ENCODE data around the gene VSIG10L2. TPM values are rescaled to one million over a fixed set of nuclear protein-coding genes. Genes with fewer than 3 reads are reported as not detected.

Gene VSIG10L2
- total and polyA plus RNA-seq, 2 donors from 2014 or later = not detected

- DNase-seq = no peak
- no peak for TF ChIP-seq CTCF (IDR thresholded peaks at IDR 0.05; ENCODE audit: borderline replicate concordance, extremely low read depth, insufficient read depth)
Observed at GRCh38 chr11:125941267-125941618, 4.6 kb upstream of the VSIG10L2 start.

DNA sequence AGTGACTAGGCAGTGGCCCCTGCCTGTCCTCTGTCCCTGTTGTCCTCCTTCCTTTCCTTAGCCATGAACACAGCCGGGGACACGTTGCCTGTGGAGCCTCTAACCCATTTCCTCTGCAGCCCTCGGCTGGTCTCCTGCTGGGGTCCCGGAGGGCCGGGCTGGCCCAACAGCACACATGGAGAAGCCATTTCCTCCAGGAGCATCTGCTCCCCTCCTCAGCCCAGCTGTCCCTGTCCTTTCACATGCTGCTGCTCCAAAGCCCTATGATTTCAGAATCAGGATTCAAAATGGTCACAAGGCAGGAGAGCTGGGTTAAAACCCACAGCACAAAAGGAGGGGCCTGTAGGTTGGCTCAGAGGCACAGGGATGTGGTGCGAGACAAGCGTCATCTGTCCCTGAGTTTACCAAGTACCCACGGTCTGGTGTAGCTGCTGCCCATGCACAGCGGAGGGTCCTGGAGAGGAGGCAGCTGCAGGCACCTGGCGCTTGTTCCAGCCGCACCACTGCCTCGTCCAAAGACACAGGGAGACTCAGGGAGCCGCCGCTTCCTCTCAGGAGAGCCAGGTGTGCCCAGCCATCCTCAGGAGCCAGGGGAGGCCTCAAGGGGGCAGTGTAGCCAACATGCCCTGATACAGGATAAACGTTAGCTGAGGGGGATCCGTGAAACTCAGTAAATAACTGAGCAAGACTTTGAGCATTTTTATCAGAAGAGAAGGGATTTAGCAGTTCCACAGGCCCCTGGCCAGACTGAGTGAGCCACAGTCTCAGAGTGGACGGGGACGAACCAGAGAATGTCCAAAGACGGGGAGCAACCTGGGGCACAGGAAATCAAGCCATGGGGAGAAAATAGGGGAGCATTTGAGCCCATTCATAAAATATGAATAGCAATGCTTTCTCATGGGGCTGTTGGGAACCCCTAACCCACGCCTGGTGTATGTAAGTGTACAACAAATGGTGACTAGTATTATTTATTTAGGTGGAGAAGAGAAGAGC, 3.9 kb upstream of the VSIG10L2 start:
- Histone ChIP-seq H3K27me3 (ENCODE audit: control insufficient read depth, insufficient read depth, low read length) (no peaks in the 10 kb centered on the region), H3K4me3 (ENCODE audit: low read length in 3 of 3) (no peak overlapping the region), H3K9me3 (ENCODE audit: control insufficient read depth in 2 of 3, insufficient read depth in 1 of 3, low read length in 3 of 3) (no peaks in the 10 kb centered on the region), H3K36me3 (ENCODE audit: control insufficient read depth in 2 of 3, insufficient read depth in 3 of 3, low read length in 3 of 3) (no peaks in the 10 kb centered on the region), H3K4me1 (ENCODE audit: control insufficient read depth in 2 of 3, insufficient read depth in 2 of 3, low read depth in 1 of 3, low read length in 3 of 3) (no peaks in the 10 kb centered on the region), H3K9ac (ENCODE audit: low read length in 3 of 3) (no peak overlapping the region), H3K27ac (ENCODE audit: low read depth in 2 of 2, low read length in 2 of 2) (no peak overlapping the region)
- FAIRE-seq (no peak), DNase-seq (peak in 4 of 5 donors; percentile 67 to 80 (median 74))
- intact Hi-C loops (cut with DNase I) = no loop called here
- peak; percentile 62 for TF ChIP-seq CTCF (IDR thresholded peaks at IDR 0.05; ENCODE audit: borderline replicate concordance, extremely low read depth, insufficient read depth)

More at GRCh38 chr11:125941267-125941618, 4.6 kb upstream of the VSIG10L2 start:
- no peaks in the 10 kb centered on the region for H3K36me3 ChIP-seq (ENCODE audit: control insufficient read depth in 2 of 3, insufficient read depth in 3 of 3, low read length in 3 of 3)
- no peaks in the 10 kb centered on the region for H3K4me1 ChIP-seq (ENCODE audit: control insufficient read depth in 2 of 3, insufficient read depth in 2 of 3, low read depth in 1 of 3, low read length in 3 of 3)
- no peak for FAIRE-seq
- no peak overlapping the region for H3K4me3 ChIP-seq (ENCODE audit: low read length in 3 of 3)
- no peaks in the 10 kb centered on the region for H3K27me3 ChIP-seq (ENCODE audit: control insufficient read depth, insufficient read depth, low read length)
- H3K9me3 ChIP-seq (ENCODE audit: control insufficient read depth in 2 of 3, insufficient read depth in 1 of 3, low read length in 3 of 3) = no peaks in the 10 kb centered on the region
- no peak overlapping the region for H3K27ac ChIP-seq (ENCODE audit: low read depth in 2 of 2, low read length in 2 of 2)
- no peak overlapping the region for H3K9ac ChIP-seq (ENCODE audit: low read length in 3 of 3)
- intact Hi-C loops (cut with DNase I) = no loop called here

DNA sequence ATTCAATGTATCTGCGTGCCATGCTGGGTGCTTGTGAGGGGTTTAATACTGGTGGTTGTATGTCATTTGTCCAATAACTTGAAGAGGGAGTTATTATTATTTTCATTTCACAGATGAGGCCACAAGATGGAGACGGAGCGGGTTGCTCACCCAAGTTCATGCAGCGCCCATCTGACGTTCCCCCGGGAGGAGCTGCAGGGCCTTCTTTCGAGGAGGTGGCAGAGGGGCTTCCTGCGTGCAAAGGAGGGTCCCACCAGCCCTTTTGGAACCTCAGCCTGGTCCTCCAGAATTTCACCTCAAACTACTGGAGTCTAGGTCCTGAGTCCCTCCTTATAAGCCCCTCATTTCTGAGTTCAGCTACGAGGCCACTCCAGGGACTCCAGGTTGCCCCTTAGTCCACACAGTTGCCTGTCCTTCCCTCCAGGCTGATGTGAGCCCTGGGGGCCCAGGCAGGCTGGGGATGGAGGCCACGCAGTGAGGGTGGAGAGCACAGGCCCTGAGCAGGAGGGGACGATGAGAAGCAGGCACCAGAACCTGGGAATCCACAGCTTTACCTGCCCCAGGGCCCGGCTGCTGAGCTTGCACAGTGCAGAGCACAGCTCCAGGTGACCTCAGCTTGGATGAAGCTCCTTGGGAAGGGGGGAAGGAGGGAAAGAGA, 2.9 kb upstream of the VSIG10L2 start:
- Histone ChIP-seq H3K9me3 (ENCODE audit: control insufficient read depth in 2 of 3, insufficient read depth in 1 of 3, low read length in 3 of 3) (no peaks in the 10 kb centered on the region), H3K36me3 (ENCODE audit: control insufficient read depth in 2 of 3, insufficient read depth in 3 of 3, low read length in 3 of 3) (no peaks in the 10 kb centered on the region), H3K4me3 (ENCODE audit: low read length in 3 of 3) (no peak overlapping the region), H3K4me1 (ENCODE audit: control insufficient read depth in 2 of 3, insufficient read depth in 2 of 3, low read depth in 1 of 3, low read length in 3 of 3) (no peaks in the 10 kb centered on the region), H3K27me3 (ENCODE audit: control insufficient read depth, insufficient read depth, low read length) (no peaks in the 10 kb centered on the region), H3K27ac (ENCODE audit: low read depth in 2 of 2, low read length in 2 of 2) (no peak overlapping the region), H3K9ac (ENCODE audit: low read length in 3 of 3) (no peak overlapping the region)
- DNase-seq (no peak), FAIRE-seq (no peak)
- intact Hi-C loops (cut with DNase I) = no loop called here
- no peak for TF ChIP-seq CTCF (IDR thresholded peaks at IDR 0.05; ENCODE audit: borderline replicate concordance, extremely low read depth, insufficient read depth)

All from kidney (tissue), 14 donors.